ENCODE data around the gene IGFBP6. TPM values are rescaled to one million over a fixed set of nuclear protein-coding genes. Genes with fewer than 3 reads are reported as not detected.

Gene IGFBP6
- total RNA-seq, 1 donor: 577 TPM

DNA sequence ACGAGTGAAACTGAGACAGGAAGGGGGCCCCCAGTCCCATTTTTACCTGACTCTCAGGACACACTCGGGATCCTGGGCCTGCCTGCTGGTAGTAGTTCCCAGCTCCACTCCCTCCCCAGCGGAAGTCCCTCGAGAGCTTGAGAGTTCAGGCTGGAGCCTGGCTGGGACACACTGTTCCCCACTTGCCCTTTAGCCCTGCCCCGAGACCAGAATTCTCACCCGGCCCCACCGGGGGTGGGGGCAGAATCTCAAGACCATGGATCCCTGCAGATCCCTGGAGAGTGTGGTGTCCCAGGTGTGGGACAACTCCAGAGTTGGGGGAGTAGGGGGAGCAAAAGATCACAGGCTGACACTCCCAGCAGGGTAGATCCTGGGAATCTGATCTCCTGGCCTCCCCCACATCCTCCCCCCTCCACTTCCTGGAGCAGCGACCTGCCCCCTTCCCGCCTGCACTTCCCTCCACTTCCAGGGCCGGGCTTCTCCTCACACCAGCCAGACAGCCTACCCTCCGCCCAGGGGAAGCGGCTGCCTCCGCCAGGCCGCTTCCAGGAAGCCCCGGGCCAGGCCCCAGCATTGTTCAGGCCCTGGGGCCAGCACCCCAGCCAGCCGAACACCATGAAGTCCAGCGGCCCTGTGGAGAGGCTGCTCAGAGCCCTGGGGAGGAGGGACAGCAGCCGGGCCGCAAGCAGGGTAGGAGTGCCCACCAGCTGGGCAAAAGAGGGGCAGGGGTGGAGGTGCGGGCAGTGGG is 47.7 kb upstream of the IGFBP6 start, which contains the start of gene TNS2:
TNS2 (plus strand) TSS at position 495 of the 748 bp plus-strand sequence; CDS start at position 616, 121 bp downstream.
- no peaks in the 10 kb centered on the region for H3K27me3 ChIP-seq (ENCODE audit: insufficient read depth, low read length)
- H4K20me1 ChIP-seq (ENCODE audit: insufficient read depth, low read length): no peaks in the 10 kb centered on the region
- H3K4me2 ChIP-seq (ENCODE audit: insufficient read depth, low read length): peak within 1 kb of the TSS; percentile 73
- peak within 1 kb of the TSS; percentile 79 for H3K4me3 ChIP-seq (ENCODE audit: insufficient read depth, low read length)
- peaks cover 39% of the 10 kb centered on the region for H3K79me2 ChIP-seq (ENCODE audit: insufficient read depth, low read length)
- H2AFZ ChIP-seq (ENCODE audit: low read length): no peak within 1 kb of the TSS
- no peaks in the 10 kb centered on the region for H3K9me3 ChIP-seq (ENCODE audit: low read depth, low read length)
- peaks cover 75% of the 10 kb centered on the region for H3K4me1 ChIP-seq (ENCODE audit: insufficient read depth, low read length)
- peaks cover 13% of the 10 kb centered on the region for H3K36me3 ChIP-seq (ENCODE audit: insufficient read depth, low read length)
- peak; percentile 93 for DNase-seq (ENCODE audit: insufficient read length, low spot score, missing footprints)
- peak within 1 kb of the TSS; percentile 82 for H3K27ac ChIP-seq (ENCODE audit: low read depth, low read length)
- TF ChIP-seq, protein P1, sequence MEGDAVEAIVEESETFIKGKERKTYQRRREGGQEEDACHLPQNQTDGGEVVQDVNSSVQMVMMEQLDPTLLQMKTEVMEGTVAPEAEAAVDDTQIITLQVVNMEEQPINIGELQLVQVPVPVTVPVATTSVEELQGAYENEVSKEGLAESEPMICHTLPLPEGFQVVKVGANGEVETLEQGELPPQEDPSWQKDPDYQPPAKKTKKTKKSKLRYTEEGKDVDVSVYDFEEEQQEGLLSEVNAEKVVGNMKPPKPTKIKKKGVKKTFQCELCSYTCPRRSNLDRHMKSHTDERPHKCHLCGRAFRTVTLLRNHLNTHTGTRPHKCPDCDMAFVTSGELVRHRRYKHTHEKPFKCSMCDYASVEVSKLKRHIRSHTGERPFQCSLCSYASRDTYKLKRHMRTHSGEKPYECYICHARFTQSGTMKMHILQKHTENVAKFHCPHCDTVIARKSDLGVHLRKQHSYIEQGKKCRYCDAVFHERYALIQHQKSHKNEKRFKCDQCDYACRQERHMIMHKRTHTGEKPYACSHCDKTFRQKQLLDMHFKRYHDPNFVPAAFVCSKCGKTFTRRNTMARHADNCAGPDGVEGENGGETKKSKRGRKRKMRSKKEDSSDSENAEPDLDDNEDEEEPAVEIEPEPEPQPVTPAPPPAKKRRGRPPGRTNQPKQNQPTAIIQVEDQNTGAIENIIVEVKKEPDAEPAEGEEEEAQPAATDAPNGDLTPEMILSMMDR (IDR thresholded peaks at IDR 0.05; ENCODE audit: extremely low read depth, low read depth, low read length): no peak

- peaks cover 73% of the 10 kb centered on the region for H3K4me1 ChIP-seq (ENCODE audit: insufficient read depth, low read length)
Measured at GRCh38 chr12:53050426-53051057, 46.9 kb upstream of the IGFBP6 start.

GRCh38 chr12:53051058-53051880 is 46.2 kb upstream of the IGFBP6 start:
- H3K4me1 ChIP-seq (ENCODE audit: insufficient read depth, low read length): peaks cover 74% of the 10 kb centered on the region

More at GRCh38 chr12:53050426-53051057, 46.9 kb upstream of the IGFBP6 start:
- Histone ChIP-seq H3K4me2 (ENCODE audit: insufficient read depth, low read length) (peak overlapping the region; percentile 73), H3K9me3 (ENCODE audit: low read depth, low read length) (no peaks in the 10 kb centered on the region), H3K36me3 (ENCODE audit: insufficient read depth, low read length) (peaks cover 21% of the 10 kb centered on the region), H4K20me1 (ENCODE audit: insufficient read depth, low read length) (no peaks in the 10 kb centered on the region), H3K4me3 (ENCODE audit: insufficient read depth, low read length) (peak overlapping the region; percentile 79), H3K79me2 (ENCODE audit: insufficient read depth, low read length) (peaks cover 37% of the 10 kb centered on the region), H3K27ac (ENCODE audit: low read depth, low read length) (peak overlapping the region; percentile 30), H2AFZ (ENCODE audit: low read length) (no peak overlapping the region), H3K27me3 (ENCODE audit: insufficient read depth, low read length) (no peaks in the 10 kb centered on the region)
- peak; percentile 73 for DNase-seq (ENCODE audit: insufficient read length, low spot score, missing footprints)
- TF ChIP-seq, protein P1 (IDR thresholded peaks at IDR 0.05; ENCODE audit: extremely low read depth, low read depth, low read length): no peak

More at GRCh38 chr12:53051058-53051880, 46.2 kb upstream of the IGFBP6 start:
- H3K27ac ChIP-seq (ENCODE audit: low read depth, low read length): peak overlapping the region; percentile 30
- peaks cover 27% of the 10 kb centered on the region for H3K36me3 ChIP-seq (ENCODE audit: insufficient read depth, low read length)
- no peaks in the 10 kb centered on the region for H3K27me3 ChIP-seq (ENCODE audit: insufficient read depth, low read length)
- H3K79me2 ChIP-seq (ENCODE audit: insufficient read depth, low read length): peaks cover 31% of the 10 kb centered on the region
- H4K20me1 ChIP-seq (ENCODE audit: insufficient read depth, low read length): no peaks in the 10 kb centered on the region
- TF ChIP-seq, protein P1 (IDR thresholded peaks at IDR 0.05; ENCODE audit: extremely low read depth, low read depth, low read length): no peak
- peak; percentile 95 for DNase-seq (ENCODE audit: insufficient read length, low spot score, missing footprints)
- no peaks in the 10 kb centered on the region for H3K9me3 ChIP-seq (ENCODE audit: low read depth, low read length)
- H2AFZ ChIP-seq (ENCODE audit: low read length): no peak overlapping the region
- peak overlapping the region; percentile 73 for H3K4me2 ChIP-seq (ENCODE audit: insufficient read depth, low read length)
- H3K4me3 ChIP-seq (ENCODE audit: insufficient read depth, low read length): peak overlapping the region; percentile 79
